Epithelial cell of esophagus (primary cell): ENCODE measurements around the gene NAA50.

Source experiments
- DNase-seq: peaks from one replicate; pipeline ENCODE4 v3.0.0; 2010; ENCODE audit warnings: low read depth
- H3K4me3 ChIP-seq: 2 replicates; pipeline ENCODE4 v1.5.1; 2011; ENCODE audit warnings: mild to moderate bottlenecking, low read length, control low read depth
- CTCF ChIP-seq: IDR thresholded peaks from 2 replicates; pipeline ENCODE4 v1.5.1; 2011; ENCODE audit warnings: low read depth, mild to moderate bottlenecking, low read length, control low read depth, inconsistent platforms; ENCODE audit not compliant: insufficient read depth; ENCODE audit errors: missing control alignments

NAA50 gene

GRCh38 chr3:113754494-113755159 is 8.6 kb upstream of the NAA50 start:
- DNase-seq, result no peak
- TF ChIP-seq CTCF, result no peak
- no peak overlapping the region for H3K4me3 ChIP-seq

DNA sequence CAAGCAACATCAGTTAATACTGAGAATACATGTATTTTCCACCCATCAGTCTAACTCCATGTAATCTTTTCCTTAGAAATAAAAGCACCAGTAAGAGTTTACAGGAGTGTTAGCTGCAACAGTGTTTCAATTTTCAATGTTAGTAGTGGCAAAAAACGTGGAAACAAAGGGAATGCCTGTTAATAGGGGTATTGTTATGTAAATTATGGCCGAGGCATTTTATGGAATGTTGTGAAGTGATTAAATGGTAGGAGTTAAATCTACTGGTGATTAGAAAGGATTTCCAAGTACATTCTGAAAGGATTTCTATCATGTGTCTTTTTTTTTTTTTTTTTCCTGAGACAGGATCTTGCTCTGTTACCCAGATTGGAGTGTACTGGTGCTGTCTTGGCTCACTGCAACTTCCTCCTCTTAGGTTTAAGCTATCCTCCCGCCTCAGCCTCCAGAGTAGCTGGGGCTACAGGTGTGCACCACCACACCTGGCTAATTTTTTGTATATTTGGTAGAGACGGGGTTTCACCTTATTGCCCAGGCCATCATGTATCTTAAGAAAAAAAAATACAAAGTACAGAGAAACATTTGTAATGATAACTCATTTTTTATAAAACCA is 7.4 kb upstream of the NAA50 start:
- no peak overlapping the region for H3K4me3 ChIP-seq
- no peak for TF ChIP-seq CTCF
- DNase-seq, result no peak

DNA sequence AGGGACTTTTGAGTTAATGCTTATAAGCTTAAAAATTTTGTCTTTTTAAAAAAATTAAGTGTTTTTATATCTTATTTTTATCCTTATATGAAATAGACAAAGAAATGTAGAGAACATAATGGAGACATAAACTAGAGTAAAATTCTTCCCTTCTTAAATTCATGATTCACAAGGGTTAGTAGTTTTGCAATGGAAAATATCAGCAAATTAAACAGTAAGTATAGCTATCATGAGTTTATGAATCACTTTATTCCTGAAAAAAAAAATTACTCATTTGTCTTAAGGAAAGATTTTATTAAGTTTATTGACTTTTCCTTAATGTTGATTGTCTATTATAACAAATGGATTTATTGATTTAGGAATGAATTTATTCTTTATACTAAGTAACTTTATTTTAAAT is 5.1 kb upstream of the NAA50 start:
- no peak overlapping the region for H3K4me3 ChIP-seq
- no peak for DNase-seq
- TF ChIP-seq CTCF, result no peak

DNA sequence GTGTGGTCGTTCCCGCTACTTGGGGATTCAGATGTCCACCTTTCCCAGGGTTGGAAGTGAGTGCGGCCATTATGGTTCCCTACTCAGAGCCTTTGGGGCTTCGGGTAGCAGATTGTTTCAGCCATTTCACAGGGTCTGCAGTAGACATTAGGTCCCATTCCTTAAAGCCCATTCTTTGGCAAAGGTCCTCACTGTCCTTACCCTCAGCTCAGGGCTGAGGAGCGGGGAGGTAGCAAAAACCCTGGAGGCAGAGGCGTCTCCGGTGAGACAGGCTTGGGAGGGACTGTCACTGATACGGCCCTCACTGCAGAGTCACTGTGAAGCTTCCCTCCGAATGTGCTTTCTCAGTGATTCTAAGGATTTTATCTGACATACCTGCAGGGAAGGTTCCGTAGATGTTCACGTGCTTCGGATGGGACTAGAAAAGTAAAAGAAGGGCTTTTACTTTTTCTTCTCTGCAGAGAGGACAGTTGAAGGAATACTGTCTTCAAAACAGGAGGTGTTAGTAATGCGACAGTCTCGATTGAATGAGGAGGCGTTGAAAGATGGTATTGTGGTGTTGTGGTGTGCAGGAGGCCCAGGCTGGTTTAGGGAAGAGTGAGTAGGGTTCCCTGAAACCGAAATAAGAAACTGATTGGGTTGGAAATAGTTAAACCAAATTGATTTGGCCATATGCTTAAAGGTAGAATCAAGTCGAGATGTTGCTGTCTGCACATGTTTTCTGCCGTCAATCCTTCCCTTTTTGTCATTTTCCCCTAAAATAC is 1.4 kb upstream of the NAA50 start:
- DNase-seq, result peak; percentile 40
- TF ChIP-seq CTCF, result no peak
- peak overlapping the region; percentile 94 for H3K4me3 ChIP-seq

DNA sequence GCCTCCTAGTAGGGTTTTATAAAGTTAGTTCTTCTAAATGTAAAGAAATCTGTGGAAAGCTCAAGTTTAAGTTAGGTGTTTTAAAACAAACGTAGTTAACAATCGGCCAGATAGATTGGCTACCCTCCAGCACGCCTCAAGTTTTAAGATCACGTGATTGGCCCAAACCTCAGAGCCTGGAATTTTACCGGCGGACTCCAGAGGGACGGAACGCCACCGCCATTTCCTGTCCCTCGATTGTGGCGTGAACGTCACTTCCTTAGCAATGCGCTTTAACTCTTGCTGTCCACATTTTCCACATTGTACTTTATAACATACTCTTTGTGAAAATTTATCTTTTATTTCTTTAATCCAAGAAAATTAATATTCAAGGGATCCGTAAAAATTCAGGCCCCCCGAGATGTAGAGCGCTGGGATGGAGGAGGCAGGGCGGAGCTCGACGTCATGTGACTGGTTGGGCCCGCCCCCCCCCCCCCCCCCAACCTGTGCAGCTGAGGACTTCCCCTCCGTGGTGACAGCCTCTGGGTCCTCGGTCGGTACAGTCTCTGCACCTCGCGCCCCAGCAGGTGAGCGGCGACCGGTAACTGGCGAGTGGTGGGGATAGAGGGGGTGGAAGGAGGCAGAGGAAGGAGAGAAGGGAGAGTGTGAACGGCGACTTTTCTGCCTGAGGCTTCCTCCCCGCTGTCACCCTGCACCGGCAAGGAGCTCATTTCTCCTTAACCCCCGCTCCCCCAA is 666 bp upstream of the NAA50 start, which contains the start of gene ATP6V1A:
TSS of gene ATP6V1A (plus strand) at position 488 of the 735 bp plus-strand sequence. CDS start 31,719 bp downstream, outside the sequence.
- no peak for TF ChIP-seq CTCF
- peak; percentile 96 for DNase-seq
- H3K4me3 ChIP-seq, result peak within 1 kb of the TSS; percentile 94

GRCh38 chr3:113744941-113745755 is 901 bp downstream of the NAA50 start:
- peak; percentile 73 for TF ChIP-seq CTCF
- peak; percentile 97 for DNase-seq

More at GRCh38 chr3:113744941-113745755, 901 bp downstream of the NAA50 start:
- peak overlapping the region; percentile 94 for H3K4me3 ChIP-seq
